Body of pancreas (tissue), 4 donors: ENCODE results near the gene CELF5.

ENCODE experiments used
- POLR2A ChIP-seq, 3 donors: fragments of 450-650 bp; IDR thresholded peaks; one replicate each; pipeline ENCODE4 v1.6.1; 2016; ENCODE audit warnings: antibody characterized with exemption in 3 of 3, mild to moderate bottlenecking in 2 of 3
- TF ChIP-seq, protein P1 (sequence below), 7 experiments: fragments of 450-650 bp in 4 of 7; fragments of 200-600 bp in 3 of 7; sonication (generic) in 3 of 7; IDR thresholded peaks; one replicate each; pipeline ENCODE4 v1.5.1; 2016 to 2019; ENCODE audit warnings: antibody characterized with exemption in 7 of 7

DNA sequence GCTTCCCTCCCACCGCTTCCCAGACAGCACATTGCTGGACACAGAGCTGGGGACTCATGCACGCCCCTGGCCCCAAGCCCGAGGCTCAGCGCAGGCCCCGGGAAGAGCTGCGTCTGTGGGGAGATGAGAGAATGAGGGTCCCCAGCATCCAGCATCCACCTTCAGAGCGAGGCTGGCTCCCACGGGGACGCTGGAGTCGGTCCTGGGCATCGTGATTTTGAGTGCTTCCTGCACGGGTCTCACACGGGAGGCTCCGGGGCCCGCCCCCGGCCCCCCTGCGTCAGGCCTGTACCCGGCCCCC lies 34.0 kb upstream of the CELF5 start:
- TF ChIP-seq, protein P1, sequence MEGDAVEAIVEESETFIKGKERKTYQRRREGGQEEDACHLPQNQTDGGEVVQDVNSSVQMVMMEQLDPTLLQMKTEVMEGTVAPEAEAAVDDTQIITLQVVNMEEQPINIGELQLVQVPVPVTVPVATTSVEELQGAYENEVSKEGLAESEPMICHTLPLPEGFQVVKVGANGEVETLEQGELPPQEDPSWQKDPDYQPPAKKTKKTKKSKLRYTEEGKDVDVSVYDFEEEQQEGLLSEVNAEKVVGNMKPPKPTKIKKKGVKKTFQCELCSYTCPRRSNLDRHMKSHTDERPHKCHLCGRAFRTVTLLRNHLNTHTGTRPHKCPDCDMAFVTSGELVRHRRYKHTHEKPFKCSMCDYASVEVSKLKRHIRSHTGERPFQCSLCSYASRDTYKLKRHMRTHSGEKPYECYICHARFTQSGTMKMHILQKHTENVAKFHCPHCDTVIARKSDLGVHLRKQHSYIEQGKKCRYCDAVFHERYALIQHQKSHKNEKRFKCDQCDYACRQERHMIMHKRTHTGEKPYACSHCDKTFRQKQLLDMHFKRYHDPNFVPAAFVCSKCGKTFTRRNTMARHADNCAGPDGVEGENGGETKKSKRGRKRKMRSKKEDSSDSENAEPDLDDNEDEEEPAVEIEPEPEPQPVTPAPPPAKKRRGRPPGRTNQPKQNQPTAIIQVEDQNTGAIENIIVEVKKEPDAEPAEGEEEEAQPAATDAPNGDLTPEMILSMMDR (IDR thresholded peaks at IDR 0.05), result no peak
- TF ChIP-seq POLR2A (IDR thresholded peaks at IDR 0.05), result no peak
